Retinal pigment epithelial cell (primary cell): Measurements from ENCODE around the gene GPD1.

Source experiments
- DNase-seq: peaks from one replicate; pipeline ENCODE4 v3.0.0-alpha.2; 2010; ENCODE audit warnings: low read depth
- H3K4me3 ChIP-seq: 2 replicates; pipeline ENCODE4 v1.5.1; 2011; ENCODE audit warnings: mild to moderate bottlenecking, low read length, control low read depth, moderate library complexity
- TF ChIP-seq, protein P1 (sequence below): conservative IDR thresholded peaks from 2 replicates; pipeline ENCODE4 v1.5.1; 2011; ENCODE audit warnings: low read depth, low read length, control low read depth, inconsistent platforms

GPD1 gene

GRCh38 chr12:50066402-50066801 is 37.4 kb upstream of the GPD1 start:
- TF ChIP-seq, protein P1, sequence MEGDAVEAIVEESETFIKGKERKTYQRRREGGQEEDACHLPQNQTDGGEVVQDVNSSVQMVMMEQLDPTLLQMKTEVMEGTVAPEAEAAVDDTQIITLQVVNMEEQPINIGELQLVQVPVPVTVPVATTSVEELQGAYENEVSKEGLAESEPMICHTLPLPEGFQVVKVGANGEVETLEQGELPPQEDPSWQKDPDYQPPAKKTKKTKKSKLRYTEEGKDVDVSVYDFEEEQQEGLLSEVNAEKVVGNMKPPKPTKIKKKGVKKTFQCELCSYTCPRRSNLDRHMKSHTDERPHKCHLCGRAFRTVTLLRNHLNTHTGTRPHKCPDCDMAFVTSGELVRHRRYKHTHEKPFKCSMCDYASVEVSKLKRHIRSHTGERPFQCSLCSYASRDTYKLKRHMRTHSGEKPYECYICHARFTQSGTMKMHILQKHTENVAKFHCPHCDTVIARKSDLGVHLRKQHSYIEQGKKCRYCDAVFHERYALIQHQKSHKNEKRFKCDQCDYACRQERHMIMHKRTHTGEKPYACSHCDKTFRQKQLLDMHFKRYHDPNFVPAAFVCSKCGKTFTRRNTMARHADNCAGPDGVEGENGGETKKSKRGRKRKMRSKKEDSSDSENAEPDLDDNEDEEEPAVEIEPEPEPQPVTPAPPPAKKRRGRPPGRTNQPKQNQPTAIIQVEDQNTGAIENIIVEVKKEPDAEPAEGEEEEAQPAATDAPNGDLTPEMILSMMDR = no peak
- DNase-seq = peak; percentile 80

GRCh38 chr12:50069069-50069468 is 34.7 kb upstream of the GPD1 start:
- DNase-seq = no peak
- H3K4me3 ChIP-seq = no peak overlapping the region
- TF ChIP-seq, protein P1 = no peak

More at GRCh38 chr12:50066402-50066801, 37.4 kb upstream of the GPD1 start:
- no peak overlapping the region for H3K4me3 ChIP-seq

DNA sequence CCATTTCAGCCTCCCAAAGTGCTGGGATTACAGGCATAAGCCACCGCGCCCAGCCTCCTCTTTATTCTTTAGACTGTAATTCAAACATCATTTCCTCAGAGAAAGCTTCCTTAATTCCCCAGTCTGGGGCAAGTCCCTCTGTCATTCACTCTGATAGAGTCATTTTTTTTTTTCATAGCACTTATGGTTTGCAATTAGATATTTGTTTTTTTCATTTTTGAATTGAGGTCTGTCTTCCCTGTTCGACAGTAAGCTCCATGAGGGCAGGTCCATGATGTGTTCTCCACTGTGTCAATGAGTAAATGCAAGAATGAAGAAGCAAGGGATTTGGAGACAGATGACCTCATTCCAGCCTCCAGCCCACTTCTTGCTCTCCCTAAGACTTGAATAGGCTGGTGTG is 34.3 kb upstream of the GPD1 start:
- DNase-seq = no peak
- no peak overlapping the region for H3K4me3 ChIP-seq
- TF ChIP-seq, protein P1 = no peak

- TF ChIP-seq, protein P1 = peak; percentile 98
- peak; percentile 39 for DNase-seq
Measured at GRCh38 chr12:50070314-50071060, 33.3 kb upstream of the GPD1 start.

GRCh38 chr12:50072198-50072907 is 31.5 kb upstream of the GPD1 start:
- TF ChIP-seq, protein P1 = no peak
- DNase-seq = no peak
- H3K4me3 ChIP-seq = no peak overlapping the region

More at GRCh38 chr12:50070314-50071060, 33.3 kb upstream of the GPD1 start:
- no peak overlapping the region for H3K4me3 ChIP-seq

DNA sequence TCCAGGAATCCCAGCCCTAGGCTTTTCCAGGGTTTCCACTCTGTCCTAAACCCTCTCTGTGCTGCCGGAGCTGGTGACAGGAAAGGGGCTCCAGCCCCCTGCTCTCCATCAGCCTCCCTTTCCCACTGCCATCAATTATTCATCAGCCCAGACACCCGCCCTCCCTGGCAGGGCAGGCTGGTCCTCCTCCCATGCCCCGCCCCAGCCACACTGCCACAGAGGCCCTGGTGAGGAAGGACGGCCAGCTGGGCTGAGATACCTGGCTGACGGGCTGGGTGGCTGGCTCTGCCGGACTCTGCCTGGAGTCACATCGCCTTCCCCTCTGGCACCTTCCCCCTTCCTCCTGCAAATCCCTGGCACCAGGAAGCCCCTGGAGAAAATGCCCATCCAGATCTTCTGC is 30.6 kb upstream of the GPD1 start:
- H3K4me3 ChIP-seq = no peak overlapping the region
- DNase-seq = no peak
- TF ChIP-seq, protein P1 = no peak
